HepG2 (cell line): ENCODE data around the gene GRHL1. TPM values are rescaled to one million over a fixed set of nuclear protein-coding genes. Genes with fewer than 3 reads are reported as not detected.

Source experiments
- CBX2 ChIP-seq, 2 experiments: fragments of 200-600 bp in 1 of 2; sonication (generic); formaldehyde crosslinking in 1 of 2; IDR thresholded peaks; 2 replicates each; pipeline versions ENCODE4 v1.7.0 to v1.8.1; 2018 to 2022; ENCODE audit warnings: low read depth in 2 of 2, low read length in 1 of 2, mild to moderate bottlenecking in 1 of 2, missing genetic modification reagents in 1 of 2
- FOXA3 ChIP-seq: IDR thresholded peaks from 2 replicates; pipeline ENCODE4 v1.6.1; 2016; ENCODE audit warnings: missing genetic modification reagents, missing compliant biosample characterization
- JUN ChIP-seq: sonication (generic); formaldehyde crosslinking; IDR thresholded peaks from 2 replicates; pipeline ENCODE4 v1.4.0; 2020; ENCODE audit warnings: mild to moderate bottlenecking, missing genetic modification reagents
- PHF5A ChIP-seq: IDR thresholded peaks from one replicate; pipeline ENCODE4 v1.6.1; 2018; ENCODE audit warnings: low read depth, missing genetic modification reagents; ENCODE audit not compliant: unreplicated experiment
- SRSF1 ChIP-seq: fragments of 200-400 bp; formaldehyde crosslinking; optimal IDR thresholded peaks from 2 replicates; pipeline ENCODE3; 2017; ENCODE audit warnings: mild to moderate bottlenecking, low read depth, low read length, moderate library complexity
- TRIM24 ChIP-seq: sonication (generic); formaldehyde crosslinking; IDR thresholded peaks from 2 replicates; pipeline ENCODE4 v1.8.0; 2022; ENCODE audit warnings: mild to moderate bottlenecking, missing genetic modification reagents
- ZC3H4 ChIP-seq: sonication (generic); formaldehyde crosslinking; IDR thresholded peaks from 2 replicates; pipeline ENCODE4 v1.4.0; 2020; ENCODE audit warnings: missing genetic modification reagents, borderline replicate concordance
- ZNF180 ChIP-seq: sonication (generic); formaldehyde crosslinking; IDR thresholded peaks from 2 replicates; pipeline ENCODE4 v1.4.0; 2020; ENCODE audit warnings: low read depth, missing genetic modification reagents, borderline replicate concordance
- ZNF337 ChIP-seq: sonication (generic); formaldehyde crosslinking; IDR thresholded peaks from 2 replicates; pipeline ENCODE4 v1.5.1; 2020; ENCODE audit warnings: missing genetic modification reagents, low read depth, mild to moderate bottlenecking, borderline replicate concordance
- ZNF451 ChIP-seq: sonication (generic); formaldehyde crosslinking; IDR thresholded peaks from 2 replicates; pipeline ENCODE4 v1.5.0; 2020; ENCODE audit warnings: mild to moderate bottlenecking, missing genetic modification reagents
- ZNF644 ChIP-seq: IDR thresholded peaks from 2 replicates; pipeline ENCODE4 v1.6.1; 2016; ENCODE audit warnings: low read depth
- ZNF850 ChIP-seq: sonication (generic); formaldehyde crosslinking; conservative IDR thresholded peaks from 2 replicates; pipeline ENCODE4 v1.9.0; 2021; ENCODE audit warnings: mild to moderate bottlenecking, missing genetic modification reagents
- polyA plus RNA-seq, 8 experiments: library from polyadenylated mRNA; depleted of rRNA in 3 of 8; stranded (reverse) in 7 of 8; unstranded in 1 of 8; fragments of >200 nt; fragmentation: Illumina TruSeq in 4 of 8; extraction: Trizol in 4 of 8; gene quantifications; 2 replicates each; pipeline versions ENCODE4 v1.2.1 to v1.2.3, GENCODE V29; 2011 to 2016; ENCODE audit warnings: low read depth in 4 of 8, missing spikeins in 1 of 8, mixed read lengths in 1 of 8; ENCODE audit not compliant: insufficient read depth in 1 of 8
- total RNA-seq, 5 experiments: library from RNA; depleted of rRNA; stranded (reverse); fragments of >200 nt; fragmentation: Illumina TruSeq; extraction: Trizol; gene quantifications; 2 replicates each; pipeline ENCODE4 v1.2.3, GENCODE V29; 2016; ENCODE audit warnings: low read depth in 1 of 5
- TF ChIP-seq, protein P1 (sequence below): IDR thresholded peaks from 2 replicates; pipeline ENCODE4 v1.4.0; 2020; ENCODE audit warnings: mild to moderate bottlenecking, missing genetic modification reagents
- TF ChIP-seq, protein P2 (sequence below): sonication (generic); formaldehyde crosslinking; IDR thresholded peaks from 2 replicates; pipeline ENCODE4 v1.4.0; 2020; ENCODE audit warnings: missing genetic modification reagents
- TF ChIP-seq, protein P3 (sequence below): sonication (generic); formaldehyde crosslinking; IDR thresholded peaks from 2 replicates; pipeline ENCODE4 v1.8.1; 2023; ENCODE audit warnings: mild to moderate bottlenecking, moderate library complexity, missing genetic modification reagents
- TF ChIP-seq, protein P4 (sequence below): IDR thresholded peaks from 2 replicates; pipeline ENCODE4 v1.6.1; 2016; ENCODE audit warnings: missing compliant biosample characterization, missing genetic modification reagents, borderline replicate concordance
- TF ChIP-seq, protein P5 (sequence below): sonication (generic); formaldehyde crosslinking; IDR thresholded peaks from 2 replicates; pipeline ENCODE4 v1.4.0; 2020; ENCODE audit warnings: missing genetic modification reagents
- TF ChIP-seq, protein P6 (sequence below): sonication (generic); formaldehyde crosslinking; IDR thresholded peaks from 2 replicates; pipeline ENCODE4 v1.4.0; 2020; ENCODE audit warnings: mild to moderate bottlenecking, missing genetic modification reagents

The GRHL1 gene
- total and polyA plus RNA-seq, 2 of the 13 experiments (the other 11 are each of a cell fraction or from before 2014, with no cell fraction given), result 9.3 to 12.0 TPM

DNA sequence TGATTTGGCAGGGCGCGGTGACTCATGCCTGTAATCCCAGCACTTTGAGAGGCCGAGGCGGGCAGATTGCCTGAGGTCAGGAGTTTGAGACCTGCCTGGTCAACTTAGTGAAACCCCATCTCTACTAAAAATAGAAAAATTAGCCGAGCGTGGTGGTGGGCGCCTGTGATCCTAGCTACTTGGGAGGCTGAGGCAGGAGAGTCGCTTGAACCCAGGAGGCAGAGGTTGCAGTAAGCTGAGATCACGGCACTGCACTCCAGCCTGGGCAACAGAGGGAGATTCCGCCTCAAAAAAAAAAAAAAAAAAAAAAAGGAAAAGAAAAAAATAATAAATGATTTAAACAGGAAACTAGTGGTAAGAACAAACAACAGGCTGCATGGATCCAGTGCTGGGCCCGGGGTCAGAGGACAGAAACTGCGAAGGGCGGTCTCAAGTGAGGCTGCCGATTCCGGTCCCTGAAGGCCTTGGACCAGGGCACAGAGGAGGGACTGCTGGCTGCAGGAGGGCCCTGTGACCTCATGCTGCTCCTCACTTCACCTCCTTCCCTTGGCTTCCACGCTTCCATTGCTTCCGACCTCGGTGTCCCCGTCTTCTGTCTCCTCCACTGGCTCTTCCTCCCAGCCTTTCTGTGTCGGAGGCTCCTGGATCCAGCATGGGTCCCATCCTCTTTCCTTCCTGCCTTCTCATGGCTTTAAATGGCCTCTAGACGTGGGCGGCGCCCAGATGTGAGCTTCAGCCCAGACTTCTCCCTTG lies 2.1 kb upstream of the GRHL1 start (continued):
- TF ChIP-seq, protein P1, sequence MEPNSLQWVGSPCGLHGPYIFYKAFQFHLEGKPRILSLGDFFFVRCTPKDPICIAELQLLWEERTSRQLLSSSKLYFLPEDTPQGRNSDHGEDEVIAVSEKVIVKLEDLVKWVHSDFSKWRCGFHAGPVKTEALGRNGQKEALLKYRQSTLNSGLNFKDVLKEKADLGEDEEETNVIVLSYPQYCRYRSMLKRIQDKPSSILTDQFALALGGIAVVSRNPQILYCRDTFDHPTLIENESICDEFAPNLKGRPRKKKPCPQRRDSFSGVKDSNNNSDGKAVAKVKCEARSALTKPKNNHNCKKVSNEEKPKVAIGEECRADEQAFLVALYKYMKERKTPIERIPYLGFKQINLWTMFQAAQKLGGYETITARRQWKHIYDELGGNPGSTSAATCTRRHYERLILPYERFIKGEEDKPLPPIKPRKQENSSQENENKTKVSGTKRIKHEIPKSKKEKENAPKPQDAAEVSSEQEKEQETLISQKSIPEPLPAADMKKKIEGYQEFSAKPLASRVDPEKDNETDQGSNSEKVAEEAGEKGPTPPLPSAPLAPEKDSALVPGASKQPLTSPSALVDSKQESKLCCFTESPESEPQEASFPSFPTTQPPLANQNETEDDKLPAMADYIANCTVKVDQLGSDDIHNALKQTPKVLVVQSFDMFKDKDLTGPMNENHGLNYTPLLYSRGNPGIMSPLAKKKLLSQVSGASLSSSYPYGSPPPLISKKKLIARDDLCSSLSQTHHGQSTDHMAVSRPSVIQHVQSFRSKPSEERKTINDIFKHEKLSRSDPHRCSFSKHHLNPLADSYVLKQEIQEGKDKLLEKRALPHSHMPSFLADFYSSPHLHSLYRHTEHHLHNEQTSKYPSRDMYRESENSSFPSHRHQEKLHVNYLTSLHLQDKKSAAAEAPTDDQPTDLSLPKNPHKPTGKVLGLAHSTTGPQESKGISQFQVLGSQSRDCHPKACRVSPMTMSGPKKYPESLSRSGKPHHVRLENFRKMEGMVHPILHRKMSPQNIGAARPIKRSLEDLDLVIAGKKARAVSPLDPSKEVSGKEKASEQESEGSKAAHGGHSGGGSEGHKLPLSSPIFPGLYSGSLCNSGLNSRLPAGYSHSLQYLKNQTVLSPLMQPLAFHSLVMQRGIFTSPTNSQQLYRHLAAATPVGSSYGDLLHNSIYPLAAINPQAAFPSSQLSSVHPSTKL (CRISPR knock-in tag), result peak; percentile 64; the same call in 1 of the 2 replicates
- TF ChIP-seq, protein P2, sequence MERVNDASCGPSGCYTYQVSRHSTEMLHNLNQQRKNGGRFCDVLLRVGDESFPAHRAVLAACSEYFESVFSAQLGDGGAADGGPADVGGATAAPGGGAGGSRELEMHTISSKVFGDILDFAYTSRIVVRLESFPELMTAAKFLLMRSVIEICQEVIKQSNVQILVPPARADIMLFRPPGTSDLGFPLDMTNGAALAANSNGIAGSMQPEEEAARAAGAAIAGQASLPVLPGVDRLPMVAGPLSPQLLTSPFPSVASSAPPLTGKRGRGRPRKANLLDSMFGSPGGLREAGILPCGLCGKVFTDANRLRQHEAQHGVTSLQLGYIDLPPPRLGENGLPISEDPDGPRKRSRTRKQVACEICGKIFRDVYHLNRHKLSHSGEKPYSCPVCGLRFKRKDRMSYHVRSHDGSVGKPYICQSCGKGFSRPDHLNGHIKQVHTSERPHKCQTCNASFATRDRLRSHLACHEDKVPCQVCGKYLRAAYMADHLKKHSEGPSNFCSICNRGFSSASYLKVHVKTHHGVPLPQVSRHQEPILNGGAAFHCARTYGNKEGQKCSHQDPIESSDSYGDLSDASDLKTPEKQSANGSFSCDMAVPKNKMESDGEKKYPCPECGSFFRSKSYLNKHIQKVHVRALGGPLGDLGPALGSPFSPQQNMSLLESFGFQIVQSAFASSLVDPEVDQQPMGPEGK (CRISPR knock-in tag), result no peak
- TF ChIP-seq TRIM24 (CRISPR knock-in tag), result no peak
- TF ChIP-seq CBX2 (IDR thresholded peaks at IDR 0.05; ENCODE audit: low read depth, low read length), result no peak
- 0 out of 2 replicates have a peak, but pooled peaks have one; percentile 72 for TF ChIP-seq CBX2 (CRISPR knock-in tag; IDR thresholded peaks at IDR 0.05; ENCODE audit: low read depth)
- TF ChIP-seq, protein P3, sequence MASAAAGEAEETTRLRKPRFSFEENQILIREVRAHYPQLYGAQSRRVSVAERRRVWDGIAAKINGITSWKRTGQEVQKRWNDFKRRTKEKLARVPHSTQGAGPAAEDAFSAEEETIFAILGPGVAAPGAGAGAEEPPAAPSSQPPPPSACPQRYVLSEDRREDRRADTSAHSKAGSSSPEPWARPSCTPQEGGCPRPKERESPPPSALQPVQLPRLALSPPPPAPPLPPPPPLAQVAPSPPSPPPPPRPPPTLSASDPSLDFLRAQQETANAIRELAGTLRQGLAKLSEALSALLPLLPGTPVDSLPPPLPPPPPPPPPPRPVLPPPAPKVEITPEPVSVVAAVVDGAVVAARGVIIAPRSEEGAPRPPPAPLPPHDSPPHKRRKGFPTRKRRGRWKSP, result no peak
- TF ChIP-seq ZC3H4 (CRISPR knock-in tag), result no peak
- TF ChIP-seq, protein P4, sequence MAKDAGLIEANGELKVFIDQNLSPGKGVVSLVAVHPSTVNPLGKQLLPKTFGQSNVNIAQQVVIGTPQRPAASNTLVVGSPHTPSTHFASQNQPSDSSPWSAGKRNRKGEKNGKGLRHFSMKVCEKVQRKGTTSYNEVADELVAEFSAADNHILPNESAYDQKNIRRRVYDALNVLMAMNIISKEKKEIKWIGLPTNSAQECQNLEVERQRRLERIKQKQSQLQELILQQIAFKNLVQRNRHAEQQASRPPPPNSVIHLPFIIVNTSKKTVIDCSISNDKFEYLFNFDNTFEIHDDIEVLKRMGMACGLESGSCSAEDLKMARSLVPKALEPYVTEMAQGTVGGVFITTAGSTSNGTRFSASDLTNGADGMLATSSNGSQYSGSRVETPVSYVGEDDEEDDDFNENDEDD (CRISPR knock-in tag), result no peak
- no peak for TF ChIP-seq JUN
- 0 out of 2 replicates have a peak, but pooled peaks have one; percentile 36 for TF ChIP-seq ZNF451 (CRISPR knock-in tag)
- TF ChIP-seq ZNF337 (CRISPR knock-in tag), result no peak
- TF ChIP-seq ZNF850 (CRISPR knock-in tag), result no peak
- TF ChIP-seq ZNF644 (CRISPR knock-in tag), result no peak
- no peak for TF ChIP-seq ZNF180
- TF ChIP-seq SRSF1, result no peak
- peak; percentile 47; the same call in 1 of the 2 replicates for TF ChIP-seq FOXA3
- no peak for TF ChIP-seq PHF5A
- TF ChIP-seq, protein P5, sequence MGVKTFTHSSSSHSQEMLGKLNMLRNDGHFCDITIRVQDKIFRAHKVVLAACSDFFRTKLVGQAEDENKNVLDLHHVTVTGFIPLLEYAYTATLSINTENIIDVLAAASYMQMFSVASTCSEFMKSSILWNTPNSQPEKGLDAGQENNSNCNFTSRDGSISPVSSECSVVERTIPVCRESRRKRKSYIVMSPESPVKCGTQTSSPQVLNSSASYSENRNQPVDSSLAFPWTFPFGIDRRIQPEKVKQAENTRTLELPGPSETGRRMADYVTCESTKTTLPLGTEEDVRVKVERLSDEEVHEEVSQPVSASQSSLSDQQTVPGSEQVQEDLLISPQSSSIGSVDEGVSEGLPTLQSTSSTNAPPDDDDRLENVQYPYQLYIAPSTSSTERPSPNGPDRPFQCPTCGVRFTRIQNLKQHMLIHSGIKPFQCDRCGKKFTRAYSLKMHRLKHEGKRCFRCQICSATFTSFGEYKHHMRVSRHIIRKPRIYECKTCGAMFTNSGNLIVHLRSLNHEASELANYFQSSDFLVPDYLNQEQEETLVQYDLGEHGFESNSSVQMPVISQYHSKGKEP (CRISPR knock-in tag), result no peak
- TF ChIP-seq, protein P6, sequence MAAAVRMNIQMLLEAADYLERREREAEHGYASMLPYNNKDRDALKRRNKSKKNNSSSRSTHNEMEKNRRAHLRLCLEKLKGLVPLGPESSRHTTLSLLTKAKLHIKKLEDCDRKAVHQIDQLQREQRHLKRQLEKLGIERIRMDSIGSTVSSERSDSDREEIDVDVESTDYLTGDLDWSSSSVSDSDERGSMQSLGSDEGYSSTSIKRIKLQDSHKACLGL (CRISPR knock-in tag), result peak; percentile 39; the same call in 1 of the 2 replicates
